GM18909 (cell line): ENCODE measurements around the gene DNAAF2.
"Not testable (repeated sequence)": the region's sequence is repeated elsewhere in the genome, so short reads cannot be mapped to it uniquely, and the experiment has no call there.

Experiments used
- ATAC-seq: cut with Tn5 transposase; IDR thresholded peaks from one replicate; pipeline ENCODE4 v1.9.1; 2021; ENCODE audit warnings: mild to moderate bottlenecking; ENCODE audit not compliant: unreplicated experiment, poor library complexity

Gene DNAAF2, protein sequence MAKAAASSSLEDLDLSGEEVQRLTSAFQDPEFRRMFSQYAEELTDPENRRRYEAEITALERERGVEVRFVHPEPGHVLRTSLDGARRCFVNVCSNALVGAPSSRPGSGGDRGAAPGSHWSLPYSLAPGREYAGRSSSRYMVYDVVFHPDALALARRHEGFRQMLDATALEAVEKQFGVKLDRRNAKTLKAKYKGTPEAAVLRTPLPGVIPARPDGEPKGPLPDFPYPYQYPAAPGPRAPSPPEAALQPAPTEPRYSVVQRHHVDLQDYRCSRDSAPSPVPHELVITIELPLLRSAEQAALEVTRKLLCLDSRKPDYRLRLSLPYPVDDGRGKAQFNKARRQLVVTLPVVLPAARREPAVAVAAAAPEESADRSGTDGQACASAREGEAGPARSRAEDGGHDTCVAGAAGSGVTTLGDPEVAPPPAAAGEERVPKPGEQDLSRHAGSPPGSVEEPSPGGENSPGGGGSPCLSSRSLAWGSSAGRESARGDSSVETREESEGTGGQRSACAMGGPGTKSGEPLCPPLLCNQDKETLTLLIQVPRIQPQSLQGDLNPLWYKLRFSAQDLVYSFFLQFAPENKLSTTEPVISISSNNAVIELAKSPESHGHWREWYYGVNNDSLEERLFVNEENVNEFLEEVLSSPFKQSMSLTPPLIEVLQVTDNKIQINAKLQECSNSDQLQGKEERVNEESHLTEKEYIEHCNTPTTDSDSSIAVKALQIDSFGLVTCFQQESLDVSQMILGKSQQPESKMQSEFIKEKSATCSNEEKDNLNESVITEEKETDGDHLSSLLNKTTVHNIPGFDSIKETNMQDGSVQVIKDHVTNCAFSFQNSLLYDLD

DNA sequence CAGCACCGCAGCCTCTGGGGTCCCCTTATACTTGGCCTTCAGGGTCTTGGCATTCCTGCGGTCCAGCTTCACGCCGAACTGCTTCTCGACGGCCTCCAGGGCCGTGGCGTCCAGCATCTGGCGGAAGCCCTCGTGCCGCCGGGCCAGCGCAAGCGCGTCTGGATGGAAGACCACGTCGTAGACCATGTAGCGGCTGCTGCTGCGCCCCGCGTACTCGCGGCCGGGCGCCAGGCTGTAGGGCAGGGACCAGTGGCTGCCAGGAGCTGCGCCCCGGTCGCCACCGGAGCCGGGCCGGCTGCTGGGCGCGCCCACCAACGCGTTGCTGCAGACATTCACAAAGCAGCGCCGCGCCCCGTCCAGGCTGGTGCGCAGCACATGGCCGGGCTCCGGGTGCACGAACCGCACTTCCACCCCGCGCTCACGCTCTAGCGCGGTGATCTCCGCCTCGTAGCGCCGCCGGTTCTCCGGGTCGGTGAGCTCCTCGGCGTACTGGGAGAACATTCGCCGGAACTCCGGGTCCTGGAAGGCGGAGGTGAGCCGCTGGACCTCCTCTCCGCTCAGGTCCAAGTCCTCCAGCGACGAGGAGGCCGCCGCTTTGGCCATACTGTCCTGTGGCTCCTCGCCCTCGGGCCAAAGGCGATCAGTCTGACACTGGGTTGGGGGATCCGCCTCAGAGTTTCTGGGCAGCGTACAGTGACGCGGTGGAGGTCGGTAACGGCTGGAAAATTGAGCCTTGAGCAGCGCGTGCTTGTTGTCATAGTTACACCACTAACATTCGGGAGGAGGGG, at the start of gene DNAAF2:
Gene DNAAF2 (minus strand): TSS at position 698 of the 788 bp plus-strand sequence. CDS start 95 bp downstream, at position 603.
- ATAC-seq: peak; percentile 32

DNA sequence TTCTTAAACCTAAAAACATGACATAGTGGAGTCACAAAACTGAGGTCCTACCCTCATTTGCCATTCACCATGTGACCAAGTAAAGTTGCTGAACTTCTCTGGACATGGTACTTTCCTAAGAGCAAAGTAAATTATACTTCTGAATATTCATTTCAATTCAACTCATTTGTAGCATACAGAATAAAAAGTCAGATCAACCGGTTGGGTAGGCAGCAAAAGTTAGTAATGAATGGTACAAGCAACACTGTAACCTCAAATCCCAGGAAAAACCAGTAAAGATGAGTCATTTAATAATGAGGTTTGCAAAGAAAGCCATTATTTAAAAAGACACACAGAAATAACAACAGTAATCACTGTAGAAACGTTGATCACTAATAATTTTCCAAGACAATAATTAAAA, 44.2 kb upstream of the DNAAF2 start:
- ATAC-seq: no peak

DNA sequence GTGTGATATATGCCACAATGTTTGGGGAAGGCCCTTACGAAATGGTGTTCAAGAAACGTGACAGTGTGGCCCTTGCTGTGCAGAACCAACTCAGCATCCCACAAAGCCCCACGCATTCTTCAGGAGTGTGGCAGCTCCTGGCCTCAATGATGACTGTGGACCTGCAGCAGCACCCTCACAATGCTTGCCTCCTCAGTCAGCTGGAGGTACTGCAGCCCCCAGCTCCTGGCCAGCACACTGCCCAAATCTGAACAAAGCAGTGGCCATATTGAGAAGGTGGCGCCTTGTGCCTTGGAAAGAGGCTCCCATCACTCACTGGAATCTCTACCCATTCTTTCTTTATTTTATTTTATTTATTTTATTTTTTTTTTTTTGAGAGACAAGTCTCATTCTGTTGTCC, 42.6 kb upstream of the DNAAF2 start:
- ATAC-seq: no peak

DNA sequence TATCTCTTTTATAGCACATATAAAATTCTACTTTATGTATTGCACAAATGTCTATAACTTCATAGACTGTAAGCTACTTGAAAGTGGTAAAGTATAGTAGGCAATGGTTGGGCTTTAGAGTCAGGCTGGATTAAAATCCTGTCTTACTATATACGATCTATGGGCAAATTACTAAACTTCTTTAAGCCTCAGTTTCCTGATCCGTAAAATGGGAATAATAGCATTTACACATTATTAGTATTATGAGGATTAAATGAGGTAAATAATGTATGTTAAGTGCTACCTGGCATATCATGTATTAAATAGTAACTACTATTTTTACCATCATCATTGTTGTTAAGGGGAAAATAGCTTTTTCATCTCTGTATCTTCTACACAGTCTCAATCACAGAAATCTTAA, 38.5 kb upstream of the DNAAF2 start:
- ATAC-seq: no peak

DNA sequence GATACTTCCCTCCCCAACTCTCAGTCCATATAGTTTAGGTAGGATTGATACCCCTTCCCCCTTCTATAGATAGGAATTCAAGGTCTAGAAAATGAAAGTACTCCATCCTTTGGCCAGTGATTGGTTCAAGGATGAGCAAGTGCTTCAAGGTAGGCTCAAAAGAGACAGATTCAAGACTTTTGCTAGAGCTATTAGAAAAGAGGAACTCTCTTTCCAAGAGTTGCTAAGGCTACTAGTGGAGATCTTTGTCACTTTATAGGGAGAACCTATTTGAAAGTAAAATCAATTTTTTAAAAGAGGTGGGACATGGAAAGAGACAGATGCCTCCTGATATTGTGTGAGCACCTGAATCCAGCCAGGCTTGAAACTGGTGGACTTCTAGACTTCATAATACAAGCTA, 35.4 kb upstream of the DNAAF2 start:
- no peak for ATAC-seq

DNA sequence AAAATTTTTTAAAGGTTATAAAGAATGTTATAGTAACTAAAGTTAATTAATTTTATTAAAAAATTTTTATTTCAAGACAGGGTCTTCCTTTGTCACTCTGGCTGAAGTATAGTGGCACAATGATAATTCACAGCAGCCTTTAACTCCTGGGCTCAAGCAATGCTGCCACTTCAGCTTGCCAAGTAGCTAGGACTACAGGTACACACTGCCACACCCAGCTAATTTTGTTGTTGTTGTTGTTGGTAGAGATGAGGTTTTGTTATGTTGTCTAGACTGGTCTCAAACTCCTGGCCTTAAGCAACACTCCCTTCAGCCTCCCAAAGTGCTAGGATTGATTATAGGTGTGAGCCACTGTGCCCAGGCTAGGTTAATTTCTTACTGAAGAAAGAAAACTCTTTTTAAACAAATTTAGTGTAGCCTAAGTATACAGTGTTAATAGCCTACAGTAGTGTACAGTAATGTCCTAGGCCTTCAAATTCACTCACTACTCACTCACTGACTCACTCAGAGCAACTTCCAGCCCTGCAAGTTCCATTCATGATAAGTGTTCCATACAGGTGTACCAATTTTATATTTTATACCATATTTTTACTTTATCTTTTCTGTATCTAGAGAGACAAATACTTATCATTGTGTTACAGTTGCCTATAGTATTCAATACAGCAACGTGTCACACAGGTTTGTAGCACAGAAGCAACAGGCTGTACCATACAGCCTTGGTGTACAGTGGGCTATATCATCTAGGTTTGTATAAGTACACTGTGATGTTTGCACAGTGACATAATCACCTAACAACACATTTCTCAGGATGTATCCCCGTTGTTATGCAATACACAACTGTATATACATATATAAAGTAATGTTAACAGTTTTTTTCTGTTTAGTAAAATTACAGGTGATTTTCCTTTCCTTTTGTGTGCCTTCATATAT, 24.7 kb upstream of the DNAAF2 start:
- ATAC-seq: no peak

DNA sequence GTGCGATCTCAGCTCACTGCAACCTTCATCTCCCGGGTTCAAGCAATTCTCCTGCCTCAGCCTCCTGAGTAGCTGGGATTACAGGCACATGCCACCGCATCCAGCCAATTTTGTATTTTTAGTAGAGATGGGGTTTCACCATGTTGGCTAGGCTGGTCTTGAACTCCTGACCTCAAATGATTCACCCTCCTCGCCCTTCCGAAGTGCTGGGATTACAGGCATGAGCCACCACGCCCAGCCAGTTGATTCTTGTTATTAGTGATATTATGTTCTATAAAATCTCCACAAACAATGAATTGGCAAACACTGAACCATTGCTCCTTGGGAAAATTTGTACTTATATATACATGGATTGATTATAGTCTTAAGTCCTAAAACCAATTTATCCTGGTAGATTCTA, 22.5 kb upstream of the DNAAF2 start:
- ATAC-seq: not testable (repeated sequence)

DNA sequence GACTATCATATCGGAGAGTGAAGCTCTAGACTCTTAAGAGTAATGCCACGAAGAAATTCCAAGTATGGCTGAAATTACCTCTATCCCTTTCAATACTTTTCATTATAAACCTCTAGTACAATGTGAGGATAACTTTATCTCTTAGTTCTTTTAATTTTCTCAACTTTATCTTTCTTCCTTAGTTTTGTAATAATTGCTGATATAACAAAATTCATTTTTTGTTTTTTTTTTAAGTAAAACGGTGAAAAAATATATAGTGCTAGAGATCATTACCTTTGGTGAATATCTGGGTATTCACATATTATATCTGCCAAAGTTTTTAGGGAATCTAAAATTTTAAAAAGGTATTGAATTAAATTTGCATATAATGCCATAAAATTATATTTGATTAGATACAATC, 19.5 kb upstream of the DNAAF2 start:
- no peak for ATAC-seq

DNA sequence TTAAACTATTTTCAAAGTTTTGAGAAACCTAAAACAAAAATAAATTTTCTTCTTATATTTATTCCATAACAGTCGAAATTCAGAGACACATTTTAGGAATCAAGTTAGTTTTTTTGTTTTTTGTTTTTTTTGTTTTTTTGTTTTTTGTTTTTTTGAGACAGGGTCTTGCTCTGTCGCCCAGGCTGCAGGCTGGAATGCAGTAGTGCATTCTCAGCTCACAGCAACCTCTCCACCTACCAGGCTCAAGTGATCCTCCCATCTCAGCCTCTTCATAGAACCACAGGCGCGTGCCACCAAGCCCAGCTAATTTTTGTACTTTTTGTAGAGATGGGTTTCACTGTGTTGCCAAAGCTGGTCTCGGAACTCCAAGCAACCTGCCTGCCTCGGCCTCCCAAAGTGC, 18.5 kb upstream of the DNAAF2 start:
- ATAC-seq: no peak

DNA sequence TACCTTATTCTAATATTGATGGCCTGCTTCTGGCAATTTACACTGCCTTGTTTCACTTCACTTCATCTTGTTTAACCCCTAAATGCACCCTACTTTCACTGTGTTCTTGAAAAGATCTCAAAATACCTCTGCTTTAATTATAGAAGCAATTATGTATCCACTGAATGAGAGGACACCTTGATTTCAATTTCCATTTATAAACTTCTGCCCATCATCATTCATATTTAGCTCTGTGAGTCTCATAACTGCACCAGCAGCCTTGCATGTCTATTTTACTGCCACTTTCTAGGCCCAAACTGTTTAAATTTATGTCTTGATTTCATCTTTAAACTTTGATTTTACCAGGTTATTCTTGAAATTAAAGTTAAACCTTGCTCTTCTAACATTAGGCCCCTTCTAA, 7.1 kb upstream of the DNAAF2 start:
- no peak for ATAC-seq

DNA sequence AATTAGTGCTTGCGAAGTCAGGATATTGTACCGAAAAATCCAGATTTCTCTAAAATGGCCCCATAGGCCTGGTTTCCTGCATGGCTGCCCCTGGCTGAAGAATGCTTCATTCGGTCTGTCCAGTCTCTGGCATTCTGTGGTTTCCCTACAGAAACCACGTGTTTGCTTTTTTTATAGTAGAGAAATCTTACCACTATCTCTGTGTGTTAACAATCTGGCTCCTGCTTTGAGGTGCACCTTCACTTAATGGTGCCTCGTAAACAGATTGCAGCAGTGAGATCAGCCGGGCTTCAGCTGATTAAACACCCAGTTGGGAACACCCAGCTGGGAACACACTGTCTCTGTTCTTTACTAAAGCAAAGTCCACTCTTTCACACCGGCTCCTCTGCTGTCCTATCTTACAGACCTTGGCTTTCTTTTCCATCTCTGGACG, 6.7 kb upstream of the DNAAF2 start:
- no peak for ATAC-seq

DNA sequence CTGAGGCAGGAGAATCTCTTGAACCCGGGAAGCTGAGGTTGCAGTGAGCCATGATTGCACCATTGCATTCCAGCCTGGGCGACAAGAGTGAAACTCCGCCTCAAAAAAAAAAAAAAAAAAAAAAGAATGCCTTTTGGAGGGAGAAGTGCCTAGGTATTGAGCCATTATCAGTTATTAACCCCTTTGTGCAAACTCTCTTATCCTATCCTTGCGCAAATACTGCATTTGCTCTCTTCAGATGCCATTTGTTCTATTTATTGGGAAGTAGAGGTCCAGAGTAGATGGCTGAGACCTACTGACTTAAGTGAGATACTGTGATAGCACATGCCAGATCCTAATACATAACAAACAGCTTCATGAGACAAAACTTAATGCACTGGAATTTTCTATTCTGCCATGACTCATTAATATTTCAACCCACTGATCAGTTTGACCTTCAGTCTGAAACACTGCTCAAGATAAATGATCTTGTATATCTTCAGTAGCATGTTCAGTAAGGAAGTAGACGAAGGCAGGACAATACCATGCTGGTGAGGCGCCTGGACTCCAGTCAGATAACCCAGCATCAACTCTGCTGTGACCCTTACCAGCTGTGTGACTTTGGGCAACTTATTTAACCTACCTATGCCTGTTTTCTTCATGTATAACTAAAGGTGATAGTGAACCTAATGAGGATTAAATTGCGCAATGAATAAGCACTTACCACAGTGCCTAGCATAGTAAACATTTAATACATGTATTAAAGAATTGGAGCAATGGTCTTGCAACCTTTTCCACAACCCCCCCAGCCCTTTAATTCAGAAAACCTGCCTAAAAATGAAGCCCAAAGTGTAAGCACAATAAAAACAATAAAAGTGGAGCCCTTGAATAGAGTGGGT, 5.7 kb upstream of the DNAAF2 start:
- ATAC-seq: no peak

DNA sequence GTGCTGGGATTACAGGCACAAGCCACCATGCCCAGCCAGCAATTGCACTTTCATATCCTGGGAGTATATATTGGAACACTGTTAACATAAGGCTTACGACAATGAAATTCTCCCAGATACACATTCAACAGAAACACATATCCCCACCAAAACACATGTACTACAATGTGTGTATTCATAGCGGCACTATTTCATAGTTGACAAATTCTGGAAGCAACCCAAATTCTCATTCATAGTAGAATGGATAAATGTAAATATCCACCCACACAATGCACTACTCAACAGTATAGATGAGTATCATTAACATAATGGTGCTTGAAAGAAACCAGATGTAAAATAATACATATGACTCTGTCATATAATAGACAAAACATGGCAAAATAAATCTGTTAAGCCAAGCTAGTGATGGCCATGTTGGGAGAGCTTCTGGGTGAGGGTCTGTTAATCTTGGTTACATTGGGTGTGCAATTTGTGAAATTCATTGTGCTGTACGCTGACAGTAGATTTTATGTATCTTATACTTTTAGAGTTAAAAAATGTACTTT, 2.6 kb upstream of the DNAAF2 start:
- no peak for ATAC-seq

DNA sequence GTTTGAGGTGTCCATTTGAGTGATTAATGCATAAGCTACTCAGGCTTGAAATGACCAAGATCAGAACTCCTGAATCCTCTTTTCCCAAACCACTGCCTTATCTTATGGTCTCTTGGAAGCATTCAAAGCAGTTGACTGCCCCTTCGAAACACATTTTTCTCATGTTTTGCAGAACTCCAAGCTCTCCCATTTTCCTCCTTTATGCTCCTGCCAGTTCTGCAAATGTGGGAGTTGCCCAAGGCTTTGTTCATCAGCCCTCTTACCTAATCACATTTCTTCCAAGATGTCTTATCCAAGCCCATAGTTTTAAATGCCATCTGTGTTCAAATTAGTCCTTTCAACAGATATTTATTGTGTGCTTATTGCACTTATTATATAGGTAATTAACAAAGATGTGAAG, 1.8 kb upstream of the DNAAF2 start:
- ATAC-seq: no peak

DNA sequence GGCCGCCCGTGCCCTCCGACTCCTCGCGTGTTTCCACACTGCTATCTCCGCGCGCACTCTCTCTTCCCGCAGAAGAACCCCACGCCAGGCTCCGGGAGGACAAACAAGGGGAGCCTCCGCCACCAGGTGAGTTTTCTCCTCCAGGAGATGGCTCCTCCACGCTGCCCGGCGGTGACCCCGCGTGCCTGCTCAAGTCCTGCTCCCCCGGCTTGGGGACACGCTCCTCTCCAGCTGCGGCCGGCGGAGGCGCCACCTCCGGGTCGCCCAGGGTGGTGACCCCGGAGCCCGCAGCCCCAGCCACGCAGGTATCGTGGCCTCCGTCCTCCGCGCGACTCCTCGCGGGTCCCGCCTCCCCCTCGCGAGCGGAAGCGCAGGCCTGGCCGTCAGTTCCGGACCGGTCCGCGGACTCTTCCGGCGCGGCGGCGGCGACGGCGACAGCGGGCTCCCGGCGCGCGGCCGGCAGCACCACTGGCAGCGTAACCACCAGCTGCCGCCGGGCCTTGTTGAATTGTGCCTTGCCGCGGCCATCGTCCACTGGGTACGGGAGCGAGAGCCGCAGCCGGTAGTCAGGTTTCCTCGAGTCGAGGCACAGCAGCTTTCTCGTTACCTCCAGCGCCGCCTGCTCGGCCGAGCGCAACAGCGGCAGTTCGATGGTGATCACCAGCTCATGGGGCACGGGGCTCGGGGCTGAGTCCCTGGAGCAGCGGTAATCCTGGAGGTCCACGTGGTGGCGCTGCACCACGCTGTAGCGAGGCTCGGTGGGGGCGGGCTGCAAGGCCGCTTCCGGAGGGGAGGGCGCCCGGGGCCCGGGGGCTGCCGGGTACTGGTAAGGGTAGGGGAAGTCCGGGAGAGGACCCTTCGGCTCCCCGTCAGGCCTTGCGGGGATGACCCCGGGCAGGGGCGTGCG, 1.2 kb downstream of the DNAAF2 start:
- peak; percentile 82 for ATAC-seq

DNA sequence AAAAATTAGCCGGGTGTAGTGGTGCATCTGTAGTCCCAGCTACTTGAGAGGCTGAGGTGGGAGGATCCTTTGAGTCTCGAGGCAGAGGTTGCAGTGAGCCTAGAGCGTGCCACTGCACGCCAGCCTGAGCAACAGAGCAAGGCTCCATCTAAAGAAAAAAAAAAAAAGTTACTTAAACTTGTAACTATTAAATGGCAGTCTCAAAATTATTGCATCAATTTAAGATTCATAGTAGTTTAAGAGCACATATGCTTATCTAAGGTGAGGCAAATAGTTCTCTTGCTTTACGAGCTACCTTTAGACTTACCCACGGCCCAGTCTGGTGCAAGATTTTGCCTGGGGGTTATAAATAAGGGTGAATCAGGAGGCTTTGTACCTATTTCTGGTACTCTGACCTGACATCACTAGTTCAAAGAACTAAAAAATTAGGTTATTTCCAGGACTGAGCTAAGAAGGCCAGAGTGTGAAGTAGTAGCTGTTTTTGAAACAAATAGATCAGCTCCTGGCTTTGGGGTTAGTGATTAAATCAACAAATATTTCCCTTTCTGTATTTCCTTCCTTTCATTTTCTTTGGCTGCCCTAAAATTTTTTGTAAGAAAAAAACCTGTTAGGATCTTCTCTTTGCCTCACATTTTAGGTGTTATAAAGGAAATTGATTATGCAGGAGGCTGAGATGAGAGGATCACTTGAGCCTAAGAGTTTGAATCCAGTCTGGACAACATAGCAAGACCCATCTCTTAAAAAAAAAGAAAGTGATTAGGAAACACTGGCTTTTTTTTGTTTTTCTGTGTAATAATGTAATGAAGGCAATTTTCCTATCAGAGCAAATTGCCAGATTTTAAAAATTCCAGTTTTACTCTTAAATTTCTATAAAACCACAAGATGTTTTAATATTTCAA, 10.9 kb downstream of the DNAAF2 start:
- no peak for ATAC-seq
